HG03457 (cell line): ENCODE measurements around the gene KLHL33.

Experiments
- ATAC-seq: cut with Tn5 transposase; IDR thresholded peaks from one replicate; pipeline ENCODE4 v1.9.1; 2021; ENCODE audit warnings: moderate number of reproducible peaks; ENCODE audit not compliant: unreplicated experiment

The KLHL33 gene

GRCh38 chr14:20415782-20416206 is 20.2 kb downstream of the KLHL33 start:
- ATAC-seq, result no peak

DNA sequence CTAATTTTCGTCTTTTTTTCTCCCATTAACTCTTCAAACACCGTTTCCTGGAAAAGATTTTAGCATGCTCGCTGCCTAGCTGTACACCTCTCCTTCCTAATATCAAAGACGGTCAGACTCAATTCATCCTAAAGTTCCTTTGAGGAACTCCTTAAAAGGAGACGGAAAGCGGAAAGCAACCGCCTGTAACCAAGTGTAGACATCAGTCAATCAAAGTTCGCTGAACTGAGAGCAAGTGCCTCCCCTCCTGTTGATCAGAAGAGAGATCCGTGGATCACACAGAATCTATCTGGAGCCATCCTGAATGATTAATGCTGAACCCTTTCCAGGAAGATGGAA is 22.3 kb downstream of the KLHL33 start:
- peak; percentile 38 for ATAC-seq

GRCh38 chr14:20412876-20413743 is 22.9 kb downstream of the KLHL33 start, which contains the start of gene TEP1:
Gene TEP1, minus strand, starts transcription at chr14:20413501. Its CDS starts 5,062 bp downstream, at chr14:20408439.
- peak; percentile 58 for ATAC-seq

GRCh38 chr14:20412411-20412810 is 23.6 kb downstream of the KLHL33 start:
- ATAC-seq, result peak; percentile 37

GRCh38 chr14:20409226-20409625 is 26.7 kb downstream of the KLHL33 start:
- no peak for ATAC-seq

DNA sequence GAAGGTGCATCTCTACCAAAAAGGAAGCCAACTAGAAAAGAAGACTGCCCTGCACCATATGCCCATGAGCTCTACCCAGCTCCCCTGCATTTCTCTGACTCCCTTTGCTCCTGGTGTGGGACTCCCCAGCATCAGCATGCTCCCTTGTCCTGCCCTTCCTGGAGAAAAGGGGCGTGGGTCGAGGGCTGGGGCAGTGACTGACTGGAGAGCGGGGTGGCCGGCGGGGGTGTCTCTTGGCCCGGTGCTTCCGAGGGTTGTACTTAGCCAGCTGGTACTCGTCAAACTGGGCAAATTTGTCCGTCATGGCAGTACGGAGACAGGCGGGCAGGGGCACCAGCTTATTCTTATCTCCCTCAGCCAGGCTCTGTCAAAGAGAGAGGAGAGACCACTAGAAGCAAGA is 32.4 kb downstream of the KLHL33 start:
- ATAC-seq, result no peak

GRCh38 chr14:20400965-20401593 is 34.9 kb downstream of the KLHL33 start:
- no peak for ATAC-seq

DNA sequence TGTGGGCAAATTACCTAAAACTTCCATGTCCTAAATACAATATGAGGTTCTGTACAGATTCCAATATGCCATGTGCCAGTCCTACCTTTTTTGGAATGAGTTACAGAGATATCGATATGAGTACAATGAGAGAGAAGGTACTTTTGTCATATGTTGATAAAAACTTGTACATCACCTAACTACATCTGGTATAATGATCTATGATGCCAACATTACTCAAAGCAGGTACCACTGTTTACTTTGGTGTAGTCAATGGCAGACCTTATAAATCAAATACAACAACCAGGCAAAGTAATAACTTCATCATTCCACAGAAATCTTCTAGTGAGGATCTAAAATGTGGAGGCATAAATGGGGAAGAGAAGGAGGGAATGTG is 35.4 kb downstream of the KLHL33 start:
- ATAC-seq, result no peak

GRCh38 chr14:20397511-20397910 is 38.5 kb downstream of the KLHL33 start:
- no peak for ATAC-seq

GRCh38 chr14:20391505-20391904 is 44.5 kb downstream of the KLHL33 start:
- no peak for ATAC-seq

GRCh38 chr14:20388159-20388558 is 47.8 kb downstream of the KLHL33 start:
- no peak for ATAC-seq

DNA sequence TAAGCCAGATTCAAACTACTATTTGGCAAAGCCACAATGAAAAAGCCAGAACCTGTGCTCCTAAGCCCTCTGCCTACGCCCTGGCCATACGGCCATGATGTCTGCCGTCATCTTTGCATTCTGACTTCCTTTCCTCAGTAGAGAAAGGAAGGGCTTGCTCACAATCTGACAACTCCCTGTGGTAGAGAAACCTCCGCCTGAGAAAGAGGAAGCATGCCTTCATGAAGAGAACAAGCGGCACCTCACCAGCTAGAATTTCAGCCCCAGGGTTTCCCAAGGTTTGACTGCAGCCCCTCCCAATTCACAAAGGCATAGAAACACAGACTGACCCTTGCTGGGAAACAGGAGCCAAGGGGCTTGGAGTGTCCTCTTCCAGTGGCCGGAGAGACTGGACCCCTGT is 48.4 kb downstream of the KLHL33 start:
- ATAC-seq, result no peak

DNA sequence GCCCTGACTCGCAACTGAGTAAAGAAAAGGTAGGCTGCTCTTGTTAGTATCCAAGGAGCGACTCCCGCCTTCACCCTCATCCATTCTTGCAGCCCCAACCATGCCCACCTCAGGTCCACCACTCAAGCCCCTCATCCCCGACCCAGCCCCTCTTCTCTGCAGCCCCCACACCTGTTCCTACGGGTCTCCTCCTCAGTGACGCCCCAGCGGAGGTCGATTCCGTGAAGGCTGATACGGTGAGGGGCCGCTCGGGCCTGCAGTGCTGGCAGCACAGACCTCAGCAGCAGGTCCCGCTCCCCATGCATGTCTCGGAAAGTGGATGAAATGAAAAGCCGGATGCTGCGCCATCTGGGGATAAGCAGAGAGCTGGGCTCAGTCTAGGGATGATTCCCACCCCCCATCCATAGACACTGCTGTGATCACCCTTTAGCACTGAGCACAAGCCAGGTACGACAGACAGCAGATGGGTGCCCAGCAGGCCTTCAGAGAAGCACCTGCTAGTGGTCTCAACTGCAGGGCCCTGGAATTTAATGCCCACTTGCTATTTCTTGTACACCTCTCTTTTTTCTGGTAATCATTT is 49.6 kb downstream of the KLHL33 start:
- ATAC-seq, result no peak

GRCh38 chr14:20384886-20385285 is 51.1 kb downstream of the KLHL33 start:
- no peak for ATAC-seq

- no peak for ATAC-seq
These were observed 51.6 kb downstream of the KLHL33 start for GRCh38 chr14:20384321-20384720.

GRCh38 chr14:20383636-20384035 is 52.3 kb downstream of the KLHL33 start:
- no peak for ATAC-seq

GRCh38 chr14:20383032-20383431 is 52.9 kb downstream of the KLHL33 start:
- ATAC-seq, result no peak

DNA sequence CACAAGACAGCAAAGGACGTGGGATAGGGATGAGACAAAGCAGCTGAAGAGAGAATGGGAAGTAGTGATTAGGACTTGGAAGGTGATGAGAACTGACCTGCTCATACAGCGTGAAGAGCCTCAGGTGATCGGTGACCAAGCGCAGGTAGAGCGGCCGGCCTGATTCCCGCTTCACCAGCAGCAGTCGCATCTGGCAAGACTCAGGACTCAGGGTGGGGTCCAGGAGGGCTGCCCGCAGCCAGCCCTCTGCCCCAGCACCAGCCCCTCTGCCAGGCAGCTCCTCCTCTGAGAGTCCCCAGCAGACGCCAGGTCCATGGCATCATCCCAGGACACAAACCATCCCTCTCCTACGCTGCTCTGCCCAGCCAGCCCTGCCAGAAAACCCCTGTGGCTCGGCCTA is 53.4 kb downstream of the KLHL33 start:
- no peak for ATAC-seq

GRCh38 chr14:20381341-20381740 is 54.6 kb downstream of the KLHL33 start:
- no peak for ATAC-seq

GRCh38 chr14:20380681-20381080 is 55.3 kb downstream of the KLHL33 start:
- no peak for ATAC-seq

- no peak for ATAC-seq
These were observed 56.2 kb downstream of the KLHL33 start for GRCh38 chr14:20379743-20380142.

- no peak for ATAC-seq
These were observed 58.8 kb downstream of the KLHL33 start for GRCh38 chr14:20377171-20377570.
